IPS-20b (cell line): ENCODE data around the gene KCNJ3.
A peak's percentile ranks its signal among the peaks of the same experiment; 100 is the strongest.

Experiments
- H3K27ac ChIP-seq: one replicate; pipeline ENCODE4 v1.5.1; 2013; ENCODE audit warnings: low read length
- H3K27me3 ChIP-seq: 2 replicates; pipeline ENCODE4 v1.6.1; 2013; ENCODE audit warnings: mild to moderate bottlenecking, low read length, inconsistent platforms; ENCODE audit not compliant: insufficient read depth
- H3K36me3 ChIP-seq: 2 replicates; pipeline ENCODE4 v1.6.1; 2013; ENCODE audit warnings: low read depth, mild to moderate bottlenecking, inconsistent platforms, low read length, moderate library complexity; ENCODE audit not compliant: insufficient read depth
- H3K4me1 ChIP-seq: 2 replicates; pipeline ENCODE4 v1.6.1; 2013; ENCODE audit warnings: mild to moderate bottlenecking, control low read depth, inconsistent platforms, low read length, moderate library complexity; ENCODE audit not compliant: insufficient read depth
- H3K4me3 ChIP-seq: 2 replicates; pipeline ENCODE4 v1.5.1; 2013; ENCODE audit warnings: mild to moderate bottlenecking, low read length, inconsistent platforms
- H3K9ac ChIP-seq: 2 replicates; pipeline ENCODE4 v1.6.1; 2013; ENCODE audit warnings: low read depth, mild to moderate bottlenecking, inconsistent platforms, low read length, moderate library complexity
- H3K9me3 ChIP-seq: 2 replicates; pipeline ENCODE4 v1.6.1; 2013; ENCODE audit warnings: mild to moderate bottlenecking, low read depth, low read length, inconsistent platforms; ENCODE audit not compliant: insufficient read depth

Gene KCNJ3

DNA sequence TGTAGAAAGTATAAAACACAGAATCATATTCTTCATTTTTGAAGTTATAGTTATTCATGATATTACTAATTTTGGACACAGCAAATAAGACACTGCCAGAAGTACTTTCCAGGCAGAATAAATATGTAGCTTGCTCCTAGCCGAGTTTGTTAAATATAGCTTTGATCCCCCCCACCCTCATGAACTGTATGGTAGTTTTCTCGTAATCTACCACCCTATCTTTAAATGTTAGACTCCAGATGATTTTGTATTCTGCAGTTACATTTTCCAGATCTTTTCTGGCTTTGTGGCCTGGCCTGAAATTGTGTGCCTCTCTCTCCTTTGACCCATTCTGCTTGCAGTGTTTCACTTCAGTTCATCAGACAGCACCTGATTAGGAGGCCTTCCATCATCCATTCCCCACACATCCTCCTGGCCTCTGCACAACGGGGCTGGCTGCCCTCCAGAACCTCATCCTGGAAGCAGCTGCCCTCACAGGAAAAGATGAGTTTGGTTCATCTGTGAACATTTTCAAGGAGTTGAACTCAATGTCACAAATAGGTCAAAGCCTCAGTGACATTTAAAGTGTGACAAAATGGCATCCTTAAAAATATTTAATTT, 4.7 kb upstream of the KCNJ3 start:
- H3K27me3 ChIP-seq: peaks cover 33% of the 10 kb centered on the region
- no peak overlapping the region for H3K9ac ChIP-seq
- H3K27ac ChIP-seq: no peak overlapping the region
- H3K9me3 ChIP-seq: no peaks in the 10 kb centered on the region
- no peaks in the 10 kb centered on the region for H3K36me3 ChIP-seq
- no peaks in the 10 kb centered on the region for H3K4me1 ChIP-seq
- H3K4me3 ChIP-seq: no peak overlapping the region

DNA sequence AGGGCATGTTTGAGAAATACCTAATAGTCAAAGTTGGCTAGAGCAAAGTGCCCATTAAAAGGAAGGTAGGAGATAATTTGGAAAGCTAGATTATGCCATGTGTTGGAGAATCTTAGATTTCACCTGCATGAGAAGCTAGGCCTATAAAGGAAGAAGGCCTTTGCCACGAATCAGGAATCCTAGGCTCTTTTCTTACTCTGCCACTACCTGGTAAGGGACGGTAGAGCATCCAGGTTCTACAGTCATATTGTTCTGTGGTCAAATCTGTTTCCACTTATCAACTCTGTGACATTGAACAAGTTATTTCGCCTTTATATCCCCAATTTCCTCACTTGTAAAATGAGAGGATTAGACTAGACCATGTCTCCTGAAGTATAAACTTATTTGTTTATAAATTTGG, 3.6 kb upstream of the KCNJ3 start:
- no peak overlapping the region for H3K27ac ChIP-seq
- H3K4me1 ChIP-seq: no peaks in the 10 kb centered on the region
- H3K4me3 ChIP-seq: no peak overlapping the region
- H3K9me3 ChIP-seq: no peaks in the 10 kb centered on the region
- no peak overlapping the region for H3K9ac ChIP-seq
- peaks cover 43% of the 10 kb centered on the region for H3K27me3 ChIP-seq
- no peaks in the 10 kb centered on the region for H3K36me3 ChIP-seq

DNA sequence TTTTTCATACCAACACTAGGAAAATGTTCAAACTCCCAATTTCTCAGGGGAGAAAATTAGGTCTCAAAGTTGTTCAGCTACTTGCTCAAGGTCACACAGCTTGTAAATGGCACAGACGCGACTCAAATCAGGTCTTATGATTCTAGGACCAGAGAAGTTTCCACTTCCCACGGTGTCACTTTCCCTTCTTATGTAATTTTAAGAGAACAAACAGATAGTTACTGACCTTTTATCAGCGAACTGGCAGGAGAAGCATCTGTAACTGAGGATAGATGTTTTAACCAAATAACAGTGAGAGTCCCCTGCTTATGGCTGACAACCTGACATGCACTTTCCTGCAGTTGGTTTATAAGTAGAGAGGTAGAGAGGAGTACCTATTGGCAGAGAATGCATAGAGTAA, 2.1 kb upstream of the KCNJ3 start:
- H3K9ac ChIP-seq: no peak overlapping the region
- H3K27me3 ChIP-seq: peaks cover 43% of the 10 kb centered on the region
- no peak overlapping the region for H3K4me3 ChIP-seq
- no peaks in the 10 kb centered on the region for H3K36me3 ChIP-seq
- H3K27ac ChIP-seq: no peak overlapping the region
- no peaks in the 10 kb centered on the region for H3K4me1 ChIP-seq
- no peaks in the 10 kb centered on the region for H3K9me3 ChIP-seq

DNA sequence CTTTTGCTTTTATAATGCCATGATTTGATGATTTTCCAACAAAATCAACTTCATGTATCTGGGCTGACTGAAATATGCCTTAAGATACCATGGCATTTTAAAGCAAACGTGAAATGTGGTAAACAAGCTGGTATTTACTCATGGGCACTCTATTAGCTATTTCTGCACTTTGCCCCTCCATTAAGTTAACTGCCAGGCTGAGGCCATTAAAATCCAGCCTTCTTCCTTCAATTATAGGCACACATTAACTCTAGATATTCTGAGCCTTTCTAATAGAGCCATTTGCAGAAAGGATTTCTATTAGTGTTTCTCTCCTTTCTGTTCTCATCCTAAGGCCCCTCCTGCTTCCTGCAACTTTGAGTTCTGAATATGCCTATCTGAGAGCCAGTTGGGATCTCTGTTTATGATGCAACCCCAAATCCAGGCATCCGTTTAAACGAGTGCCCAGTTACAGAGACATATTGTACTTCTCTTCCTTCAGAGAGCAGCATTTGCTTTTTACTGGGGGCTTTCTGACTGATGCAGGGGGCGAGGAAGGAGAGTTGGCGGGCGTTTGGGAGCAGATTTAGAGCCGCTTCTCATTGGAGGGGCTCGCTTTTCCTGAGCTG, 1.6 kb upstream of the KCNJ3 start:
- H3K4me3 ChIP-seq: peak overlapping the region; percentile 82
- H3K36me3 ChIP-seq: no peaks in the 10 kb centered on the region
- H3K27me3 ChIP-seq: peaks cover 43% of the 10 kb centered on the region
- no peak overlapping the region for H3K27ac ChIP-seq
- H3K4me1 ChIP-seq: no peaks in the 10 kb centered on the region
- peak overlapping the region; percentile 53; the same call in 1 of the 2 replicates for H3K9ac ChIP-seq
- H3K9me3 ChIP-seq: no peaks in the 10 kb centered on the region

DNA sequence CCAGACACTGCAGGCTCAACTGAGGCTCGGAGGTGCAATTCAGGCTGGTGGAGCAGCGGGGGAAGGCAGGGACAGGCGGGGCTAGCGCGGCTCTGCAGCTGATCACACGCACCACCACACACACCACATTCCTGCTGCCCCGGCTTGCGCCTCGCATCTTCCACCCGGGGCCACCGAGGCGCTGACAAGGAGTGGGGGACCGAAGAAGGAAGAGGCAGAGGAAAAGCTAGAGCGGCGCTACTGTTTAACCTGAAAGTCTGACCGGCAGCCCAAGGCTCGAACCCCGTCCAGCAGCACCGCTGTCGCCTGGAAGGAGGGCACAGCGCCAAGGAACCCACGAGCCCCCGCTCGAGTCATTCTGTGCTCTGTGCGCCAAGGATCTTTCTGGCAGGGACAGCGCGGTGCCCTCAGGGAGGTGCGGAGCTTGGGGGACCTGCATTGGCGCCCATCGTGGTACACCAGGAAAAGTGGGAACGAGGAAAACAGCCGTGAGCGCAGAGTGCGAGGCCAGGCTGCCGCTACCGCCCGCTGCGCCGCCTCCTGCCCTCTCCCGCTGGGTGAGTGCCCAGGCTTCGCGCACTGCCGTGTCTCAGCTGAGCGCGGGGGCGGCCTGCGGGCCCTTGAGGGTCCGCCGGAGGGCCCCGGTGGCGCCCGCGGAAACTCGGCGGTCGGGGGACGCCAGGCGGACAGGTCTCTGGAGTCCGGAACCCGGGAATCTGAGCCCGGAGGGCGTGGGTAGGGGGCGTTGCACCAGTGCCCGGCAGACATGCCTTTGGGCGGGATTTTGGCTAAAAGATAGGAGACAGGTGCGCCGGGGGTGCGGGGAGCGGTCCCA, 860 bp upstream of the KCNJ3 start:
- H3K36me3 ChIP-seq: no peaks in the 10 kb centered on the region
- peak overlapping the region; percentile 53; the same call in 1 of the 2 replicates for H3K9ac ChIP-seq
- H3K4me3 ChIP-seq: peak overlapping the region; percentile 82
- no peaks in the 10 kb centered on the region for H3K9me3 ChIP-seq
- H3K4me1 ChIP-seq: no peaks in the 10 kb centered on the region
- no peak overlapping the region for H3K27ac ChIP-seq
- H3K27me3 ChIP-seq: peaks cover 43% of the 10 kb centered on the region

DNA sequence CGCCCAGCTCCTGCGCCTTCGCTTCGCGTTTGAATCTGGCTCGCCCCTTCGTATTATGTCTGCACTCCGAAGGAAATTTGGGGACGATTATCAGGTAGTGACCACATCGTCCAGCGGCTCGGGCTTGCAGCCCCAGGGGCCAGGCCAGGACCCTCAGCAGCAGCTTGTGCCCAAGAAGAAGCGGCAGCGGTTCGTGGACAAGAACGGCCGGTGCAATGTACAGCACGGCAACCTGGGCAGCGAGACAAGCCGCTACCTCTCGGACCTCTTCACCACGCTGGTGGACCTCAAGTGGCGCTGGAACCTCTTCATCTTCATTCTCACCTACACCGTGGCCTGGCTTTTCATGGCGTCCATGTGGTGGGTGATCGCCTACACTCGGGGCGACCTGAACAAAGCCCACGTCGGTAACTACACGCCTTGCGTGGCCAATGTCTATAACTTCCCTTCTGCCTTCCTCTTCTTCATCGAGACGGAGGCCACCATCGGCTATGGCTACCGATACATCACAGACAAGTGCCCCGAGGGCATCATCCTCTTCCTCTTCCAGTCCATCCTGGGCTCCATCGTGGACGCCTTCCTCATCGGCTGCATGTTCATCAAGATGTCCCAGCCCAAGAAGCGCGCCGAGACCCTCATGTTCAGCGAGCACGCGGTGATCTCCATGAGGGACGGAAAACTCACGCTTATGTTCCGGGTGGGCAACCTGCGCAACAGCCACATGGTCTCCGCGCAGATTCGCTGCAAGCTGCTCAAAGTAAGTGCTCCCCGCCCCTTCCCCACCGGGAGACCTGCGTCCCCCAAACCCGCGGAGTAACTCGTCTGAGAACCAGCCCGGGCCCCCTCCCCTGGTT, 453 bp downstream of the KCNJ3 start:
- no peak overlapping the region for H3K27ac ChIP-seq
- H3K9me3 ChIP-seq: no peaks in the 10 kb centered on the region
- H3K4me1 ChIP-seq: no peaks in the 10 kb centered on the region
- H3K27me3 ChIP-seq: peaks cover 43% of the 10 kb centered on the region
- H3K9ac ChIP-seq: no peak overlapping the region
- no peaks in the 10 kb centered on the region for H3K36me3 ChIP-seq
- H3K4me3 ChIP-seq: no peak overlapping the region; the same call in 1 of the 2 replicates

DNA sequence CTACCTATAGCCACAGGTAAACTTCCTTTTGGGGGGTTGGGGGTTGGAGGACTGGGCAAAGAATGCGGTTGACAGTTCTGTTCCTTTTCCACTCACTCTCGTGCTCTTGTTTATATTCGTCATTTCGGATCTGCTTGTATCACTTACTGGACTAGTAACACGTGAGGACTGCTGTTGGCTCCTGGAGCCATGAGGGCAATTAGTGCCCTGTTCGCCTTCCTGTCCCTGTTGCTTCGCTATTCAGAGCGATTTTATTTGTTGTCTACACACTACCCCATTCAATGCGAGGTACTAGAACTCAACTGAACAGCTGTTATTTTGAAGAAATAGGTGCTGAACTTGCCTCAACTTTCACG, 1.1 kb downstream of the KCNJ3 start:
- H3K9me3 ChIP-seq: no peaks in the 10 kb centered on the region
- H3K4me3 ChIP-seq: no peak overlapping the region
- no peak overlapping the region for H3K27ac ChIP-seq
- H3K27me3 ChIP-seq: peaks cover 43% of the 10 kb centered on the region
- no peaks in the 10 kb centered on the region for H3K4me1 ChIP-seq
- H3K36me3 ChIP-seq: no peaks in the 10 kb centered on the region
- H3K9ac ChIP-seq: no peak overlapping the region

DNA sequence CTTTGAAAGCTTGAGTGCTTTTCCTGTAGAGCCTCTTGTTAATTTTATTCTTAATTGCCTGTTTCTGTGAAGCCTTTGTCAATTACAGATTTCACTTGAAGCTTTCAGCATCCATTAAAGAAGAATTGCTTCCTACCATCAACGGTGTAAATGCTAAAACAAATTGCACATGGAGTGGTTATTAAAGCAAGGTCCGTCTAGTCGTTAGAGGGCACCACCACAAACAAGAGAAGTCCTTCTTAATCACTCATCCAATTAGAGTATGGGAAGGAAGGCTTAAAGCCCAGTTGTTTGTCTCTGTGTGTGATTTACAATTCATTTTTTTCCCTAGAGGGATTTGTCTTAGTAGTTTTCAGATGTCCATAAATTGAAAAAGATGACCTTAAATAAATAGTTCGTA, 1.6 kb downstream of the KCNJ3 start:
- Histone ChIP-seq H3K9me3 (no peaks in the 10 kb centered on the region), H3K27me3 (peaks cover 43% of the 10 kb centered on the region), H3K9ac (no peak overlapping the region), H3K4me1 (no peaks in the 10 kb centered on the region), H3K4me3 (no peak overlapping the region), H3K36me3 (no peaks in the 10 kb centered on the region), H3K27ac (no peak overlapping the region)

DNA sequence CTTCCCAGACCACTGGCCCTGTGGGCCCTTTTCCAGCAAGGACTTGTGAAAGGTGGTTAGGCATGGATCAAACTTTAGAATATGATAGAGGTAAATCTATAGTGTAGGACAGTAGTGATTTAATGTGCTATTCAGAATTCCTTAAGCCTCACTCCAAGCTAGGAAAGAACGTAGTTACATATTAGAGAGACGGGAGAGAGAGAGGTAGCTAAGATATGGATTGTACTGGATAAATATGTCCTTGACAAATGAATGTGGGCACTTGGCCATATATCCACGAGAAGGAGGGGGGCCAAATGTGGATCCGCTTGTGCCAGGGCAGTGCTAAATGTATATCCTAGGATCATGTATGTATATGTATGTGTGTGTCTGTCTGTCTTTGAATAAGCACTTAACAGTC, 6.5 kb downstream of the KCNJ3 start:
- no peaks in the 10 kb centered on the region for H3K27me3 ChIP-seq
- no peaks in the 10 kb centered on the region for H3K9me3 ChIP-seq
- no peak overlapping the region for H3K27ac ChIP-seq
- no peak overlapping the region for H3K4me3 ChIP-seq
- no peaks in the 10 kb centered on the region for H3K4me1 ChIP-seq
- H3K9ac ChIP-seq: no peak overlapping the region
- H3K36me3 ChIP-seq: no peaks in the 10 kb centered on the region

DNA sequence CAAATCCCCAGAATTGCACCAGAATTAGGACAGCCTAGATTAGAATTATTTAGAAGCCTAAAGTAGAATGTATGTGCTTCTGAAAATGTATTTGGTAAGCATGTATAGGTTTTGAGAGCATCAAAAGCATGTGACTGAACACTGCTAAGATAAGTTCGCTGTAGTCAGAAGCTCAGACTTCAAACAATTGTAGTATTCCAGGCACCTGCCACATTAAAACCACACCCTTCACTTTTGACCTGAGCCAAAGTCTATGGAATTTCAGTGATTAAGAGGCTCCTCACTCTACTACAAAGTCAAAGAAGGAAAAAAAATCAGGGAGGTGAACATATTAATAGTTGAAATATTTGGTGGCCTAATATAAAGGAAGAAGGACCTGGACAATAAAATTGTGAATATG, 8.2 kb downstream of the KCNJ3 start:
- no peaks in the 10 kb centered on the region for H3K4me1 ChIP-seq
- no peaks in the 10 kb centered on the region for H3K36me3 ChIP-seq
- no peak overlapping the region for H3K27ac ChIP-seq
- no peaks in the 10 kb centered on the region for H3K9me3 ChIP-seq
- H3K9ac ChIP-seq: no peak overlapping the region
- no peak overlapping the region for H3K4me3 ChIP-seq
- H3K27me3 ChIP-seq: no peaks in the 10 kb centered on the region

DNA sequence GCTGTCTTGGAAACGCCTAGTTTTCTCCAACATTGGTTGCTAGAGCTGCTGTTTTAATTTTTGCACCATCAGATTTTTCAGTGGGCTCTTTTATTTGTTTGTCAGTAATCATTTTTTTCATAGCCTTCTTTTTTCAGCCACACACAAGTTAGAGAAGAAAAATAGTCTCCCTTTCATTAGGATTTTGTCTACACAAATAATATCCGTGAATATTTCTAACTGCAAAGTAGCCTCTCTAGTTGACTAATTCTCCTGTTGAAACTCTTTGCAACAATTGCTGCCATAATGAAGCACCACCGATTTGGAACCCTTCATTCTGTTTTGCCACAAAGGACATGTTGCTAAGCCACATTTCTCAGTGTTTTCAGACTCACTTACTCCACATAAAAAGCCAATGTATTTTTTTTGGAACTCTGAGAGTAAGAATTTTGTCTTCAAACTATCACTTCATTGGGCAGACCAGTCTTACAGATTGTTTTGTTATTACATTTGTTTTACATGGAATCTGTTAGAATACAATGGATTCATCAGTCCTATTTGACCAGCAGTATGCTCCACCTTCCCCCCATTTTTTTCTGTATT, 9.6 kb downstream of the KCNJ3 start:
- Histone ChIP-seq H3K9me3 (no peaks in the 10 kb centered on the region), H3K27ac (no peak overlapping the region), H3K4me1 (no peaks in the 10 kb centered on the region), H3K27me3 (no peaks in the 10 kb centered on the region), H3K36me3 (no peaks in the 10 kb centered on the region), H3K4me3 (no peak overlapping the region), H3K9ac (no peak overlapping the region)
